ENCODE data around the gene KCNC3. TPM values are rescaled to one million over a fixed set of nuclear protein-coding genes. Genes with fewer than 3 reads are reported as not detected.

The KCNC3 gene
- total and polyA plus RNA-seq, 2 of the 4 experiments (the other 2 are of a cell fraction) = 0.07 TPM; not detected in 1

GRCh38 chr19:50269653-50270052 is 59.5 kb downstream of the KCNC3 start:
- no peak overlapping the region for H2BK120ac ChIP-seq (ENCODE audit: low read depth, low read length)
- ChIA-PET POLR2A (ENCODE audit: unreplicated experiment) (no interaction called here), CTCF (no interaction called here)
- peaks cover 12% of the 10 kb centered on the region; the same call in 1 of the 2 replicates for H3K9me3 ChIP-seq (ENCODE audit: control insufficient read depth, insufficient read depth, low read length)
- no peak overlapping the region for H2BK5ac ChIP-seq (ENCODE audit: low read depth, low read length, poor library complexity, severe bottlenecking)
- no peaks in the 10 kb centered on the region for H3K27me3 ChIP-seq (ENCODE audit: control insufficient read depth, insufficient read depth, low read length)
- H3K4me1 ChIP-seq (ENCODE audit: control insufficient read depth, insufficient read depth, low read length) = no peaks in the 10 kb centered on the region
- H2BK20ac ChIP-seq (ENCODE audit: low read depth, low read length) = no peak overlapping the region
- dilution Hi-C loops (cut with HindIII; ENCODE audit: low sequenced_read_pairs, unreplicated experiment) = no loop called here
- no peak overlapping the region for H2AK9ac ChIP-seq (replicated peaks; ENCODE audit: low read depth, low read length, poor library complexity)
- H2BK15ac ChIP-seq (ENCODE audit: low read depth, low read length) = no peak overlapping the region
- no peak overlapping the region for H2AFZ ChIP-seq (replicated peaks; ENCODE audit: low read length, poor library complexity)
- TF ChIP-seq FOS (IDR thresholded peaks at IDR 0.05; ENCODE audit: low read depth, low read length) (no peak), RCOR1 (IDR thresholded peaks at IDR 0.05; ENCODE audit: insufficient replicate concordance, low read length) (no peak), RFX5 (IDR thresholded peaks at IDR 0.05; ENCODE audit: low read depth, low read length) (no peak), RAD21 (IDR thresholded peaks at IDR 0.05; ENCODE audit: low read length) (no peak), NFE2L2 (IDR thresholded peaks at IDR 0.05; ENCODE audit: low read depth, low read length) (no peak), CTCF (conservative IDR thresholded peaks at IDR 0.05; ENCODE audit: low read depth, low read length) (no peak), CHD1 (IDR thresholded peaks at IDR 0.05; ENCODE audit: low read depth, low read length) (no peak)
- no peak overlapping the region for H3K4me3 ChIP-seq (ENCODE audit: insufficient read depth, low read depth, low read length)
- H4K20me1 ChIP-seq (ENCODE audit: insufficient read depth, low read length) = no peaks in the 10 kb centered on the region
- H3K9ac ChIP-seq (ENCODE audit: low read depth, low read length) = no peak overlapping the region
- H3K23ac ChIP-seq (ENCODE audit: low read depth, low read length) = no peak overlapping the region
- no peak overlapping the region for H4K5ac ChIP-seq (ENCODE audit: low read depth, low read length)
- H2AK5ac ChIP-seq (ENCODE audit: low read depth, low read length) = no peak overlapping the region
- no peak overlapping the region for H4K91ac ChIP-seq (ENCODE audit: insufficient read depth, low read depth, low read length)
- H3K79me1 ChIP-seq (ENCODE audit: low read depth in 1 of 2, low read length in 2 of 2) = no peaks in the 10 kb centered on the region
- H3K14ac ChIP-seq (replicated peaks; ENCODE audit: low read depth, low read length) = no peak overlapping the region
- H3K56ac ChIP-seq (ENCODE audit: extremely low read depth, insufficient read depth, low read length) = no peak overlapping the region
- H3K18ac ChIP-seq (ENCODE audit: low read depth, low read length) = no peak overlapping the region
- H3K4me2 ChIP-seq (ENCODE audit: low read depth, low read length) = no peak overlapping the region
- DNase-seq (no peak), ATAC-seq (ENCODE audit: low read depth) (no peak)
- H3K4ac ChIP-seq (ENCODE audit: low read depth, low read length) = no peak overlapping the region
- in situ Hi-C loops (cut with MboI; ENCODE audit: low sequenced_read_pairs) = no loop called here
- no peaks in the 10 kb centered on the region for H3K36me3 ChIP-seq (ENCODE audit: control insufficient read depth, insufficient read depth, low read length)
- no CpG with 5 or more reads among the region's 2 CpGs for WGBS, 2 experiments (ENCODE audit: extremely low coverage in 2 of 2, insufficient read length in 1 of 2)
- H3K27ac ChIP-seq (ENCODE audit: insufficient read depth, low read length) = no peak overlapping the region
- no TSS peak for BruUV-seq (replicated peaks)
- no peak overlapping the region for H4K8ac ChIP-seq (ENCODE audit: low read depth in 2 of 2, low read length in 2 of 2)
- no peaks in the 10 kb centered on the region for H3K9me1 ChIP-seq (ENCODE audit: insufficient read depth, low read length)
- intact Hi-C loops (cut with micrococcal nuclease) = no loop called here

Measured in IMR-90 (cell line).